Measurements from ENCODE around the gene CNOT4.

The CNOT4 gene

DNA sequence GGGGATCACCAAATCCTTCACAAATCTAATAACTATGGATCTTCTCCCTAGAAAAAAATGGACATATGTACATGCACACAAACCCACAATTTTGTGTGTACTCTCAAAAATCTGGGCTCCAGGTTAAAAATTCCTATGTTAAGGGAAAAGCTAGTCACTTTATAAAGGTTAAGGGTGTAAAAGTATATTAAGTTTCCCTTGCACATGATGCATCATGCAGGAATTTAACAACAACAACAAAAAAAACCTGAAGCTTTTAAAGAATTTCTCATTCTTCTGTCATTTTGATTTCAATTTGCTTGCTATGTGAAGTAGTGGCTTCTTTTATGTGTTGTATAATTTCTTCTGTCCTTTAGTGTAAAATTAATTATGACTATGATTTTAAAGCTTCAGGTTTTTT is 123.7 kb downstream of the CNOT4 start:
- DNase-seq (ENCODE audit: insufficient read length, low spot score) = no peak
- no peak for FAIRE-seq
- TF ChIP-seq POLR2A (IDR thresholded peaks at IDR 0.05; ENCODE audit: low read depth, low read length) = no peak

DNA sequence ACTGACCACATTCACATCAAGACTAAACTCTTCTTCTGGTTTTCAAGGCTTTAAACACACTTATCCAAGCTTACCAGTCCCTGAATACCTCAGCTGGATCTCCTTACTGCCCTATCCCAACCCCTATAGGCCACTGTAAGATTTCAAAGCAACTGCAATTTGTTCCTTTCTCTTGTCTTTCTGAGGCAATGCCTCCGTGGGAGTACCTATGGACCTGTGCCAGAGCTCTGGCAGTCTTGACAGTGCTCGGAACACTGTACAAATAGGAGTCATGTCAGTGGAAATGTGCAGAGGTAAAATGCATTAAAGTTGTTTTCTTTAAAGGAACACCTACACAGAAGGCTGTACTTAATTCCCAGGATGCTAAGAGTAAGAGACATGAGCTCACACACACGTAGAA is 124.7 kb downstream of the CNOT4 start:
- FAIRE-seq (no peak), DNase-seq (ENCODE audit: insufficient read length, low spot score) (no peak)
- TF ChIP-seq POLR2A (IDR thresholded peaks at IDR 0.05; ENCODE audit: low read depth, low read length) = no peak

DNA sequence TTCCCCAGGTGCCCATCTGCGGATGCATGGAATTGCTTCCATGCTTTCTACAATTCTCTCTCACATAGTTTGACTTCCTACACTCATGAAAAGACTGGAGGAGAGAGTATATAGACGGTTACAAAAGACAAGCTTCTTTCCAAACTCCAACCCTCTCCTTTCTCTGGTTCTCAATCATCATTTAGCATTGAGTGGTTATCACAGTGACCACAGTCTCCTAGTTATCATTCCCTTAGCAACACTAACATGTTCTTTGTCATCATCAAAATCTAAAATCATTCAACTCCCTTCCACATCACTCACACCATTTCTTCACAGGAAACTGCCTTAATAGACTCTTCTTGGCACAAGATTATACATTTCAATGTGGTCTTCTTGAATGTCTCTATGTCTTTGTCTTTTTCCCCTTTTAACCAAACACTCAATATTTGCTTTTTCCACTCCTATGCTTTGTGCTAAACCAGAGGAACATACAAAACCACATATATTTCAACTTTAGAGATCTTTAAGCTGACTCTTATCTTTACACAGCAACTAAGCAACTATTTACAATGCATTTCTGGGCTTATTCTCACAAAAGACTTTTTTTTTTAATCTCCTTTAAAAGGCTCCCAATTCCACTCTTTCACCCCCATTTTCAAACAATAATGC is 126.3 kb downstream of the CNOT4 start:
- FAIRE-seq (no peak), DNase-seq (ENCODE audit: insufficient read length, low spot score) (no peak)
- no peak for TF ChIP-seq POLR2A (IDR thresholded peaks at IDR 0.05; ENCODE audit: low read depth, low read length)

DNA sequence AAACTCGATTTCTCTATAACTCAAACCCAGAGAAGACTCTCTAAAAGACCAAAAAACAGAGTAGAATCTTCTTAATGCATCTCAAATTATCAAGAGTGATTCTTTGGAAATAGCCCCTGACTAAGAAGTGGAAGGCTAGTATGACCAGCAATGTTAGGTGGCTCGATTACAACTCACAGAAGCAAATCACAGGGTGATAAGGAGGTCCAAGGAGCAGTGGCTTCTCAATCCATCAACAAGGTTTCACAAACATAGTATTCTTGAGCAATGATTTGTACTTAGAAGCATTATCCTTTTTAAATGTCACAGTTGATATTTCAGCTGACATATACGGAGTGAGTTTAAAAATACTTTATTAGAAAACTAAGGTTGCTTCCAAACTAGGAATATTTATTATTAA is 127.7 kb downstream of the CNOT4 start:
- DNase-seq (ENCODE audit: insufficient read length, low spot score) (no peak), FAIRE-seq (no peak)
- no peak for TF ChIP-seq POLR2A (IDR thresholded peaks at IDR 0.05; ENCODE audit: low read depth, low read length)

DNA sequence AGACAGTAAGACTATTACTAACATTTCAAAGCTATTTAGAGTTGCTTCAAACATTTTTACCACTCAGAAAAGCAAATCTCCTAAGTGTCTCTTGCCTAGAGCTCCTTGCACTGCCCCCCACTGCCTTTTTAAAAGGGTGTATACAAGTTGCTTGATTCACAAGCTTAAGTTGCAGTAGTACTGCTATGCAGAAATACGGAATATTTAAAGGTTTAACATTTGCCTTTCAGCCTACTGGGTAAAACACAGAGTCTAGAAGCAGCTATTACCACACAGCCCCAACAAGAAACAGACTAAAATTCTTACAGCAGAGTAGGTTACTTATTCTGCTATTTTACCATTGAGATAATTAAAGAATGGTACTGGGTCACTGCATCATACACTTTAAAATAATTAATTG is 128.5 kb downstream of the CNOT4 start:
- TF ChIP-seq POLR2A (IDR thresholded peaks at IDR 0.05; ENCODE audit: low read depth, low read length) = no peak
- DNase-seq (ENCODE audit: insufficient read length, low spot score) (no peak), FAIRE-seq (no peak)

DNA sequence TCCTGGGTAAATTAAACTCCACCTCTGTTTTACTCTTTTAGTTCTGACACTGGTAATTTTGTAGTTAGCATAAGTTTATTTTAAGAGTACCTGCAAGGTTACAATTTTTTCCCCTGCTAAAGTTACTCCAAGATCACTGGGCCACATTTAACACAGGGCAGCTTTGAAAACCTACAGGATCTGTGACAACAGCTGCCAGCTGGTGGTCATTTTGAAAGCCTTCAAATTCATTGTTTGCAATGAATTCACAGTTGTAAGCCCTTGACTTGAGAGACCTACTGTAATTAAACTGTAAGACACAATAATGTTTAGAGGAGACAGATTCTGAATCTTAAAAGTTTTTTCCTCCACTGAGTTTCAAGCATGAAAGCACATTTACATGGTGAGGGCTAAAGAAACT is 129.6 kb downstream of the CNOT4 start:
- TF ChIP-seq POLR2A (IDR thresholded peaks at IDR 0.05; ENCODE audit: low read depth, low read length) = no peak

DNA sequence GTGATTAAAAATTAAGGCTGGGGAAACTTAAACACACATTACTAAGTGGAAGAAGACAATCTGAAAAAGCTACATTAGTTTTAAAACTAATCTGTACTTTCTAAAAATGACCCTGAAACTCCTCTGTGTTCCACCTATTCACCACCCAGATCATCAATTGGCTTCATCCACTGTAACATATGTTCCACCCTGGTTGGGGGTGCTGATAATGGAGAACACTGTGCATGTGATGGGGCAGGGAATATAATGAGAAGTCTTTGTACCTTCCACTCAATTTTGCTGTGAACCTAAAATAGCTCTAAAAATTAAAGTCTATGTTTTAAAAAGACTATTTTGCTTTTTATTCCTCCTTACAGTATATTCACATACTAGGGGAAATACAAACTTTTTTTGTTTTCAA is 132.7 kb downstream of the CNOT4 start:
- no peak for TF ChIP-seq POLR2A (IDR thresholded peaks at IDR 0.05; ENCODE audit: low read depth, low read length)
- FAIRE-seq (no peak), DNase-seq (ENCODE audit: insufficient read length, low spot score) (no peak)

More for the DNA sequence above, 129.6 kb downstream of the CNOT4 start:
- no peak for FAIRE-seq
- DNase-seq (ENCODE audit: insufficient read length, low spot score) = no peak

DNA sequence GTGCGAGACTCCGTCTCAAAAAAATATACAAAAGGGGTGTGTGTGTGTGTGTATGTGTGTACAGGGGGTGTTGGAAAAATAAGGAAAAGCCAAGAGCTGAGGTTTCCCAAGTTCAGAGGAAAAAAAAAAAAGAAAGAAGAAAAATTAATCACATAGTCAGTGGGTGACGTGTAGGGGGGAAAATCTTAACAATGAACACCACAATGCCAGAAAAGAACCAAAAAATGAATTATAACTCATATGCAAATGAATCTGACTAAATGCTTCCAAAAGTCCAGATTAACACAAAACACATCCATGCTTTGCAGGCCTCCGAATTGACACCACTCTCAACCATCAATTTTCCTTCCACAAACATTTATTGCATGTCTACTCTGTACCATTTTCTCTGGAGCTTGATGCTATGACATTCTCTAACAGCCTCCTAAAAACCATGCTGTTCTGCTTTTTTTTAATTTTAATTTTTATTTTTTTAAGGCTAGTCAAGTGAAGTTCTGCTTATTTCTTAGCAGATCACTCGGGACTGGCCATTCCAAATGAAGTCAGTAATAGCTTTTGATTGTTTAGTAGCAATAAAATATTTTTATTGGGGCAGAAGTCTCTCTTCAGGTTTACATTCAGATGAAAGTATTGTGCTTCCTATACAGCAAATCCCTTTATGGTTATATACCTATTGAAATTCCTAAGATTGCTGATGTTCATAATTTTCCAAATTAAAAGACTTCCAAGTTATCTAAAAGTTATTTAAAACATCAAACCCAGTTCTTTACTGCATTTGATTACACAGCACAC is 133.8 kb downstream of the CNOT4 start:
- no peak for FAIRE-seq
- TF ChIP-seq POLR2A (IDR thresholded peaks at IDR 0.05; ENCODE audit: low read depth, low read length) = no peak
- DNase-seq (ENCODE audit: insufficient read length, low spot score) = no peak

DNA sequence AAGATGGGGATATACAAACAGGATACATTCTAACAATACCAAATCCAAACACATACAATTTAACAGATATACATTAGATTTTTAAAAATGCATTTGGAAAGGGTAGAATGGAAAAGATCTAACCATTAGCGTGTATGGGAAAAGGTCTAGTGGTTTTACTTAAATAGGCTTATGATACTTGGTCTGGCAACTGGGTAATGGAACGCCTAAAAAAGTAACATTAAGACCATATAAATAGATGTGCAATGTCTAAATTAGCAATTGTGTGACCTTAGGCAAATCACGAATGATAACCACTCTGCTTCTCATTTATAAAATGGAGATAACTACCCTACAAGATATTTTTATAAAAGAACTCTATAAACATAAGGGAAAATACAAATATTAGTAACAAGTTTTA is 135.2 kb downstream of the CNOT4 start:
- no peak for TF ChIP-seq POLR2A (IDR thresholded peaks at IDR 0.05; ENCODE audit: low read depth, low read length)
- DNase-seq (ENCODE audit: insufficient read length, low spot score) (no peak), FAIRE-seq (no peak)

DNA sequence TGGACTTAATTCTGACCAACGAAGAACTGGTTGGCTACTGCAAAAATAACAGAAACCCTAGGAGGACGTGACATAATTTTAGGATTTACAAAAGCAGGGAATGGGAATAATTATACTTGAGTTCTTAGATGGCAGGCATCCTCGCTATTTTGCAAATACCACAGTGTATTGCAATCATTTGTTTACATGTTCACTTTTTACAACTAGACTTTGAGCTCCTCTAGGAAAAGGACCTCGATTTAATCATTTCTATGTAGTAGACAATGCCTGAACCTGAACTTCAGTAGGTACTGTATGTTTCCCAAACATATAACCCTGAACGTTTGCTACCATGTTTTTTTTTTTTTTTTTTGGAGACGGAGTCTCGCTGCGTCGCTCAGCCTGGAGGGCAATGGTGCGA is 137.7 kb downstream of the CNOT4 start:
- TF ChIP-seq POLR2A (IDR thresholded peaks at IDR 0.05; ENCODE audit: low read depth, low read length) = no peak
- FAIRE-seq = no peak
- no peak for DNase-seq (ENCODE audit: insufficient read length, low spot score)

DNA sequence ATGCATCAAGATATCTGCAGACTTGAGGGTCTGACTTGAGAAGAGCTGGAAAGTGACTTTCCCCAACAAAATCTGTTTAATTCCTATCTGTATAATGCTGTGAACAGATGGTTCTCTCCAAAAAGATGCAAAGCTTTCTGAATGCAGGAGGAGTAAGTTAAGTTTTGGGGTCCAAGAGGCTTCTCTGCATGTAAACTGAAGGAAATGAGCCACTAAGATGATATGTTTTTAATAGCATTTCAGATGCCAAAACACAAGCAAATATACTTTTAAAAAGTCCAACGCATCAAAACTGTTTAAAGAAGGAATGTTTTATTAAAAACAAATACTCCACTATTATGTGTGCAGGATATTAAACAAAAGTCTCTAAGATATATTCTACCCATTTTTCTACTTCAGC is 139.2 kb downstream of the CNOT4 start:
- no peak for DNase-seq (ENCODE audit: insufficient read length, low spot score)
- FAIRE-seq = no peak
- no peak for TF ChIP-seq POLR2A (IDR thresholded peaks at IDR 0.05; ENCODE audit: low read depth, low read length)

DNA sequence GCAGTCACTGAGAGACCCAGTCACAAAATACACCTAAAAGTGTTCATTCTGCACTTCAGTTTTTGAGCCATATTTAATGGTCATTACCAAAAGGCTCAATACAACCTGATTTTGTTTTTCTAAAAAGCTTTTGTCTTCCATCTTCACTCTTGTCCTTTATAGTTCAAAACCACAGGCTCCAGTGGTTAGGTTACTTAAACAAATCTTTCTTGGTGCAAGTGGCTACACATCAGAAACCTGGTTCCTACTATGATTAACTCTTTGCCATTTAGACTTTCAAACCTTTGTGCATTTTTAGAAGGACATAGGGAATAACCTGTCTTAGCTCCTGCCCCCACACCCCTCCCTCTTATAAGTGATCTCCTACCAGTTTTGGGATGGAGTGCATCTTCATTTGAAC is 140.5 kb downstream of the CNOT4 start:
- TF ChIP-seq POLR2A (IDR thresholded peaks at IDR 0.05; ENCODE audit: low read depth, low read length) = no peak
- no peak for FAIRE-seq
- no peak for DNase-seq (ENCODE audit: insufficient read length, low spot score)

DNA sequence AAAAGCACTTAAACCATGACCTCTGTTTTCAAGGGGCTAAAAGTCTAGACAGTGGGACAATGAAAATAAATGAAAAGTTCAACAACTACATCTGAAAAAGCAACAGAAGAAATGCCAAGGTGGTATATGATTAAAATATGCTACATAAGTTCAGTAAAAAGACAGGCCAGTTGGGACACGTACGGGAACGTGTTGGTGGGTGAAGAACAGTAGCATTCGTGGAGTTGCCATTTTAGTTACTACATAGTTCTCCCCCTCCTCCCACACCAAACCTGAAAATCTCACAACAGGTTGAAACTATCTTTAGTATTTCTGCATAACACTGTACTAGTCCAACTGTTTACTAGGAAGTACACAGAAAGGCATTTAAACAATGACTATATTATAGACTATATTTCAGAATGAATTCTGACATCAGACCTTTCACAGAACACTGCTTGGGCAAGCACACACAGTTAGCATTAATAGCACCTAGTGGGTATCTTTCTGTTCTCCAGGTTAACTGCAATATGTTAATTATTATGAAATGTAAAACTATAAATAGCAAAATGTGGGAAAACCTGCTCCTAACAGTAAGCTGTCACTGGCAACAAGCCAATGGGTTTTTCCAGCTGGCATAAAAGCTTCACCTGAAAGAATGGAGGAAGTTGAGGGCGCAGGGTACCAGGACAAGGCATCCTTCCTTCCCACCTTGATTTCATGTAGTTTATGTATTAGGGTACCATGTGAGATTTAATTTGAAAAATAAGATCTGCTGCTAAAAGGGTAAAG is 141.3 kb downstream of the CNOT4 start:
- DNase-seq (ENCODE audit: insufficient read length, low spot score) (no peak), FAIRE-seq (no peak)
- TF ChIP-seq POLR2A (IDR thresholded peaks at IDR 0.05; ENCODE audit: low read depth, low read length) = no peak

DNA sequence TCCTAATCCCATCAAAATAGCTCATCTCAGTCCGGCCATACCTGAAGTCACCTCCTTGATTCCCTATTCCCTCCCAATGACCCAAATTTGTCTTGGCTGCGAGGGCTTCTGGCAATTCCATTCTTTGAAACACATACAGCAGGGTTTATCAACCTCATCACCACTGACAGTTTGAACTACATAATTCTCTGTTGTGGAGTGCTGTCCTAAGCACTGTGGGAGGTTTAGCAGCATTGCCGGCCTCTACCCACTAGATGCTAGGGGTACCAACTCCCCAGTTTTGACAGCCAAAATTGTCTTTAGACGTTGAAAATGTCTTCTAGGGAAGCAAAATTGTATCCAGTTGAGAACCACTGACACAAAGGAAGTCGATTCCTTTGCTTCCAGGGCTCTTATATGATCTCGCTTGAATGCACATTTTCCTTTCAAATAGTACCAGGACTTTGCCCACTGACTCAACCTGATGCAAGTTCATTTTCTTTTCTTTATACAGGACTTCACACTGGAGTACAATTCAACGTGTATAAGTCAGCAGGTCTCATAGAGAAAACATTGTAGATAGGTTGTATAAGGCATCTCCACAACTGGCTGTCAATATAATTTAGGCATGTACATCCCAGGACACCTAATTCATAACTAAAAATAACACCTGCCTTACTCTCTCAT is 142.9 kb downstream of the CNOT4 start:
- FAIRE-seq (no peak), DNase-seq (ENCODE audit: insufficient read length, low spot score) (no peak)
- TF ChIP-seq POLR2A (IDR thresholded peaks at IDR 0.05; ENCODE audit: low read depth, low read length) = no peak
